BLaER1 (cell line): ENCODE data around the gene TGFBR3.
A peak's percentile ranks its signal among the peaks of the same experiment; 100 is the strongest.
"Not testable (repeated sequence)": the region's sequence is repeated elsewhere in the genome, so short reads cannot be mapped to it uniquely, and the experiment has no call there.

ENCODE experiments used
- H3K27ac ChIP-seq: shearing (Covaris generic); formaldehyde crosslinking; 2 replicates; pipeline ENCODE4 v1.8.1; 2022
- H3K27me3 ChIP-seq: shearing (Covaris generic); formaldehyde crosslinking; 2 replicates; pipeline ENCODE4 v1.8.1; 2022
- H3K36me3 ChIP-seq: shearing (Covaris generic); formaldehyde crosslinking; 2 replicates; pipeline ENCODE4 v1.8.1; 2022
- H3K4me1 ChIP-seq: shearing (Covaris generic); formaldehyde crosslinking; 2 replicates; pipeline ENCODE4 v1.8.1; 2022
- H3K4me2 ChIP-seq: shearing (Covaris generic); formaldehyde crosslinking; 2 replicates; pipeline ENCODE4 v1.8.1; 2022
- H3K4me3 ChIP-seq: shearing (Covaris generic); formaldehyde crosslinking; 2 replicates; pipeline ENCODE4 v1.8.1; 2022
- H3K9ac ChIP-seq: shearing (Covaris generic); formaldehyde crosslinking; 2 replicates; pipeline ENCODE4 v1.8.1; 2022
- H3K9me3 ChIP-seq: shearing (Covaris generic); formaldehyde crosslinking; 2 replicates; pipeline ENCODE4 v1.8.1; 2022
- H4K20me1 ChIP-seq: shearing (Covaris generic); formaldehyde crosslinking; 2 replicates; pipeline ENCODE4 v1.8.1; 2022
- Cebpa-rat ChIP-seq: shearing (Covaris generic); IDR thresholded peaks from 2 replicates; pipeline ENCODE4 v1.8.1; 2022

Gene TGFBR3

DNA sequence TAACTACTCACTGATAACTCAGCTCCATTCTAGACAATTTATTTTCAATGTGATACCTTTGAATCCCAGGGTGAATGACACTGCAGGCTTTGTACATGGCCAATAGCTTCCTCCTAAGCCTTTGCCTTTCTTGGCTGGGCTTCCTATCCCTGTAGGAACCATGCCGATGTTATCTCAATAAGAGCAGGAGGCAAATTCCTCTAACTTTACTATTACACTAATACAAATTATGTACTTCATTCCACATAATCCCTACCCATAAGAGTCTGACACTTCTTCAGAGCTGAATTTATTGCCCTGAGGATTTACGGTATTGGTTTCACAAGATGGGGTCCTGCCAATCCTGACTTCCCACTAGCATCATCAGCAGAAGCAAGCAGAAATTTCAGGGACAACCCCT, 14.0 kb downstream of the TGFBR3 start:
- Histone ChIP-seq H4K20me1 (no peaks in the 10 kb centered on the region), H3K4me3 (no peak overlapping the region), H3K9me3 (no peaks in the 10 kb centered on the region), H3K4me1 (peaks cover 20% of the 10 kb centered on the region), H3K36me3 (no peaks in the 10 kb centered on the region), H3K27ac (no peak overlapping the region), H3K4me2 (peak overlapping the region; percentile 67), H3K27me3 (no peaks in the 10 kb centered on the region), H3K9ac (no peak overlapping the region)
- TF ChIP-seq Cebpa-rat: no peak

DNA sequence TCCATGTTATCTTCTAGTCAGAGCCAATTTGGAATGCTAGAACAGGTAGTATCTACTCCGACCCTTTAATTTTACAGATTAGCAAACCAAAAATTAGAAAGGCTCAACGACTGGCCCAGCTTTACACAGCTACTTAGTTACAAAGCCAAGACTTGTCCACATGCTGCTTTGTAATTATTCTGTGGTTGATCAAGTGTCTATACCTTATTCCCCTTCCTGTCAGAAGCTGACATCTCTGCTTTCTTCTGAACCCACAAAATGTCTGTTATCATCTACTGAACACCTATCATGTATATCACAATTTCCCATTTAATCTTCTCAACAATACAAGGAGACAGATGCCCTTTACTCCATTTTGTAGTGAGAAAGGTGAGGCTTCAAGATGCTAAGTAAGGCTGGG, 15.6 kb downstream of the TGFBR3 start:
- TF ChIP-seq Cebpa-rat: no peak
- Histone ChIP-seq H3K4me3 (no peak overlapping the region), H3K27me3 (no peaks in the 10 kb centered on the region), H3K4me1 (peaks cover 20% of the 10 kb centered on the region), H3K4me2 (no peak overlapping the region), H4K20me1 (no peaks in the 10 kb centered on the region), H3K27ac (no peak overlapping the region), H3K9me3 (no peaks in the 10 kb centered on the region), H3K9ac (no peak overlapping the region), H3K36me3 (no peaks in the 10 kb centered on the region)

- Histone ChIP-seq H3K9ac (no peak overlapping the region), H3K4me2 (no peak overlapping the region), H3K36me3 (no peaks in the 10 kb centered on the region), H3K27me3 (no peaks in the 10 kb centered on the region), H3K4me1 (peaks cover 22% of the 10 kb centered on the region), H3K27ac (no peak overlapping the region), H4K20me1 (no peaks in the 10 kb centered on the region), H3K9me3 (no peaks in the 10 kb centered on the region), H3K4me3 (no peak overlapping the region)
- no peak for TF ChIP-seq Cebpa-rat
Measured at GRCh38 chr1:91866425-91866824, 19.5 kb downstream of the TGFBR3 start.

GRCh38 chr1:91864017-91864700, 21.8 kb downstream of the TGFBR3 start:
- no peaks in the 10 kb centered on the region for H4K20me1 ChIP-seq
- H3K27ac ChIP-seq: no peak overlapping the region
- peaks cover 26% of the 10 kb centered on the region for H3K4me1 ChIP-seq
- no peaks in the 10 kb centered on the region for H3K27me3 ChIP-seq
- TF ChIP-seq Cebpa-rat: no peak
- peak overlapping the region; percentile 4 for H3K4me2 ChIP-seq
- no peak overlapping the region for H3K4me3 ChIP-seq
- no peaks in the 10 kb centered on the region for H3K36me3 ChIP-seq
- no peak overlapping the region for H3K9ac ChIP-seq
- no peaks in the 10 kb centered on the region for H3K9me3 ChIP-seq

- Histone ChIP-seq H4K20me1 (no peaks in the 10 kb centered on the region), H3K4me1 (peaks cover 28% of the 10 kb centered on the region), H3K36me3 (no peaks in the 10 kb centered on the region), H3K27me3 (no peaks in the 10 kb centered on the region), H3K9ac (no peak overlapping the region), H3K4me3 (no peak overlapping the region), H3K9me3 (no peaks in the 10 kb centered on the region), H3K27ac (no peak overlapping the region), H3K4me2 (0 out of 2 replicates have a peak overlapping the region, but pooled peaks have one; percentile 4)
- TF ChIP-seq Cebpa-rat: no peak
Measured at GRCh38 chr1:91863498-91863897, 22.5 kb downstream of the TGFBR3 start.

GRCh38 chr1:91862120-91862519, 23.8 kb downstream of the TGFBR3 start:
- no peaks in the 10 kb centered on the region for H4K20me1 ChIP-seq
- H3K27ac ChIP-seq: no peak overlapping the region
- peaks cover 28% of the 10 kb centered on the region for H3K4me1 ChIP-seq
- H3K9ac ChIP-seq: no peak overlapping the region
- no peak overlapping the region for H3K4me3 ChIP-seq
- H3K9me3 ChIP-seq: no peaks in the 10 kb centered on the region
- no peaks in the 10 kb centered on the region for H3K36me3 ChIP-seq
- no peak overlapping the region for H3K4me2 ChIP-seq
- TF ChIP-seq Cebpa-rat: no peak
- H3K27me3 ChIP-seq: no peaks in the 10 kb centered on the region

GRCh38 chr1:91857557-91858239, 28.3 kb downstream of the TGFBR3 start:
- no peak for TF ChIP-seq Cebpa-rat
- H3K27me3 ChIP-seq: no peaks in the 10 kb centered on the region
- peaks cover 7% of the 10 kb centered on the region; the same call in 1 of the 2 replicates for H3K4me1 ChIP-seq
- H4K20me1 ChIP-seq: no peaks in the 10 kb centered on the region
- no peak overlapping the region for H3K9ac ChIP-seq
- no peaks in the 10 kb centered on the region for H3K36me3 ChIP-seq
- no peak overlapping the region for H3K4me3 ChIP-seq
- H3K27ac ChIP-seq: no peak overlapping the region
- H3K4me2 ChIP-seq: no peak overlapping the region
- H3K9me3 ChIP-seq: no peaks in the 10 kb centered on the region; the same call in 1 of the 2 replicates

DNA sequence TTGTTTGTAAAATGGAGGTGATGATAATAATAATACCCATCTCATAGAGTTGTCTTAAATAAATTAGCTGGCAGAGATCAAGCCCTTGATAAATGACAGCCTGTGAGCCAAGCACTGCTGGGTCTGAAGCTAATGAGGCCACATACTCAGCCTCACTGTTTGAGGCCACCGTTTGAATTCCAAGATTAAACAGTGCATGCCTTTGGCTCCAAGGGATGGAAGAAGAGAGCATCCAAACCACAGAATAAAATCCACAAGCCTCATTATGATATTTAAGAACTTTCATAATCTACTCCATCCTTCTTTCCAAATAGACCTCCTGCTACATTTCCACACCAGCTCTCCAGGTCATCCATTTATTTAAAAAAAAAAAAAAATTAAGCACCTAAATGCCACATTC, 29.0 kb downstream of the TGFBR3 start:
- Histone ChIP-seq H3K9me3 (no peaks in the 10 kb centered on the region; the same call in 1 of the 2 replicates), H4K20me1 (no peaks in the 10 kb centered on the region), H3K4me3 (no peak overlapping the region), H3K36me3 (no peaks in the 10 kb centered on the region), H3K4me1 (peaks cover 7% of the 10 kb centered on the region; the same call in 1 of the 2 replicates), H3K9ac (no peak overlapping the region), H3K27ac (no peak overlapping the region), H3K4me2 (no peak overlapping the region), H3K27me3 (no peaks in the 10 kb centered on the region)
- TF ChIP-seq Cebpa-rat: no peak

DNA sequence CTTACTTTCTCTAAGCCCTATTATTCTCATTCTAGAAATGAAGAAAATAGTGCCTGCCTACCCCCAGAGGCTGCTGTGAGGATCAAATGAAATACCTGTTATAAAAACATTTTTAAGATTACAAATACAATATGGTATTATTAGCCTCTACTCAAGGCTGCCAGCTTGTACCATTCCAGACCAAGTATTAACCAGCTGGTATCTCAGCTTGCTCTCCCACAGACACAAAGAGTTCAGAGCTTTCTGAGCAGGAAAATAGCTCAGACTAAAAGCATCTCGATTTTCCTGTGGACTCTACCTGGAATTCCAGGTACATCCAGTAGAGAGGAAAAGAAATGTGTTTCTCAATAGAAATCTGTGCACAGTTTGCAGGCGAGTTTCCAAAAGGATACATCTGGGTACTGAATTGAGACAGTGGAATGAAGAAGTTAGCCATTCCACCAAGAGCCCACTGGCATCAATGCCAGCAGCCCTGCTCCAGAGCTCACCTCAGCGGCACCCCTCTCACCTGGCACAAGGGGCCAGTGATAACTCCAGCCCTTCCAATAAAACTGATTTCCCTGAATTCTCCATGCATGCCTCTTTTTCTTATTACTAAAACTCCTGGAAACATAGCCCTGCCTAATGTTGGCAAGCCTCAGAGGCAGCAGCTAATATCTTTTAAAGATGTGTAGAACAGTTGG, 31.0 kb downstream of the TGFBR3 start:
- Histone ChIP-seq H3K27me3 (no peaks in the 10 kb centered on the region), H3K4me3 (no peak overlapping the region), H3K27ac (no peak overlapping the region), H3K36me3 (no peaks in the 10 kb centered on the region), H3K4me2 (no peak overlapping the region), H3K9ac (no peak overlapping the region), H3K9me3 (no peaks in the 10 kb centered on the region; the same call in 1 of the 2 replicates), H4K20me1 (no peaks in the 10 kb centered on the region), H3K4me1 (peaks cover 7% of the 10 kb centered on the region; the same call in 1 of the 2 replicates)
- no peak for TF ChIP-seq Cebpa-rat

GRCh38 chr1:91853397-91853796, 32.6 kb downstream of the TGFBR3 start:
- H3K27me3 ChIP-seq: no peaks in the 10 kb centered on the region
- H3K27ac ChIP-seq: no peak overlapping the region
- no peaks in the 10 kb centered on the region for H3K4me1 ChIP-seq
- no peak overlapping the region for H3K9ac ChIP-seq
- H3K4me3 ChIP-seq: no peak overlapping the region
- H4K20me1 ChIP-seq: no peaks in the 10 kb centered on the region
- H3K9me3 ChIP-seq: no peaks in the 10 kb centered on the region; the same call in 1 of the 2 replicates
- TF ChIP-seq Cebpa-rat: no peak
- H3K4me2 ChIP-seq: no peak overlapping the region
- no peaks in the 10 kb centered on the region for H3K36me3 ChIP-seq

GRCh38 chr1:91852011-91852410, 33.9 kb downstream of the TGFBR3 start:
- not testable (repeated sequence) for H3K27ac ChIP-seq, H3K4me2 ChIP-seq, H3K9me3 ChIP-seq

More at GRCh38 chr1:91852011-91852410, 33.9 kb downstream of the TGFBR3 start:
- H3K4me1 ChIP-seq, H4K20me1 ChIP-seq, H3K27me3 ChIP-seq, H3K36me3 ChIP-seq, H3K9ac ChIP-seq, H3K4me3 ChIP-seq: not testable (repeated sequence)
